Activated naive CD4-positive, alpha-beta T cell treated with anti-CD3 and anti-CD28 coated beads, Interleukin-2, amount 10 ng/mL, durations not matched to agents 7 days and 5 days (primary cell): ENCODE data around the gene WNT2B.

Experiments
- CTCF ChIA-PET: fragments of 350-600 bp; sonication (Branson Sonifier 250); formaldehyde crosslinking; loops from one replicate; lab custom pipeline; 2021; ENCODE audit warnings: antibody characterized with exemption; lab: Charles Lee
- DNase-seq: peaks from one replicate; pipeline ENCODE4 v3.0.0-alpha.2; 2020
- H3K27ac Mint-ChIP-seq: one replicate; pipeline ENCODE4 v1.8.0; 2021; ENCODE audit warnings: mild to moderate bottlenecking, moderate library complexity, mixed read lengths
- H3K27me3 Mint-ChIP-seq: one replicate; pipeline ENCODE4 v1.8.0; 2021; ENCODE audit warnings: mild to moderate bottlenecking, mixed read lengths
- H3K36me3 Mint-ChIP-seq: one replicate; pipeline ENCODE4 v1.8.0; 2021; ENCODE audit warnings: mixed read lengths
- H3K4me1 Mint-ChIP-seq: one replicate; pipeline ENCODE4 v1.8.0; 2021; ENCODE audit warnings: mixed read lengths
- H3K4me3 Mint-ChIP-seq: one replicate; pipeline ENCODE4 v1.8.0; 2021; ENCODE audit warnings: mild to moderate bottlenecking, moderate library complexity, mixed read lengths
- H3K9me3 Mint-ChIP-seq: one replicate; pipeline ENCODE4 v1.8.0; 2021; ENCODE audit warnings: mixed read lengths

The WNT2B gene

DNA sequence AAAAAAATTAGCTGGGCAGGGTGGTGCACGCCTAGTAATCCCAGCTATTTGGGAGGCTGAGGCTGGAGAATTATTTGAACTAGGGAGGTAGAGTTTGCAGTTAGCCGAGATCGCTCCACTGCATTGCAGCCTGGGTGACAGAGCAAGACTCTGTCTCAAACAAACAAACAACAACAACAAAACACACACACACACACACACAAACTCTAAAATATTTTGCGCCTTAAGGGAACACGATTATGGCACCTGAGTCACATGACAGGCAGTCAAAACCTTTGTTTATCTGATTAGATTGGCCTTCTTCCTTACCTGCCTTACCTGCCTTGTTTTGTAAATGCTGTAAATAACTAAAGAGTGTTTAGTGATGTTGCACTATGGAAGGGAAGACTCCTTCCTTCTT is 20.6 kb upstream of the WNT2B start:
- H3K9me3 Mint-ChIP-seq, result no peaks in the 10 kb centered on the region
- CTCF ChIA-PET, result no interaction called here
- no peak for DNase-seq

DNA sequence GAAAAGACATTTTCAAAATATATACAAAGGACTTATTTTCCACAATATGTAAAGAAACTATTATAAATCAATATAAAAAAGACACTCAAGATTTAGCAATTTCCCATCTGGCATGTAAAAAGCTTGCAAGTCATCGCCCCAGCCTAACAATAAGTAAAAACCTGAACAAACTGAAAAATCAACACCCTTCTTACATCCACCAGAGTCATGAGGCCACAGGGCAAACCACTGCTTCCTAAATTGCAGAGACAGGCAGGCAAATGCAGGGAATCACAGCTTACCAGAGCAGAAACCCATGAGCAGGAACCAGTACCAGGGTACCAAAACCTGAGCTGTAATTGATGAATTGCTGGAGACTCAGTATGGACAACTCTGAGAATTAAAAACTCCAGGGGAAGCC is 16.7 kb upstream of the WNT2B start:
- Mint-ChIP-seq H3K27ac (no peak overlapping the region), H3K27me3 (peaks cover 31% of the 10 kb centered on the region), H3K9me3 (no peaks in the 10 kb centered on the region), H3K4me1 (no peaks in the 10 kb centered on the region), H3K36me3 (no peaks in the 10 kb centered on the region), H3K4me3 (no peak overlapping the region)
- no peak for DNase-seq
- CTCF ChIA-PET, result interaction anchor here (2.0 kb wide), 1 partner anchor 10 kb away, joined by 4 read pairs; no protein-coding TSS in a partner anchor

More for the DNA sequence above, 20.6 kb upstream of the WNT2B start:
- peaks cover 17% of the 10 kb centered on the region for H3K27me3 Mint-ChIP-seq
- no peak overlapping the region for H3K4me3 Mint-ChIP-seq
- no peak overlapping the region for H3K27ac Mint-ChIP-seq
- H3K36me3 Mint-ChIP-seq, result no peaks in the 10 kb centered on the region
- no peaks in the 10 kb centered on the region for H3K4me1 Mint-ChIP-seq

DNA sequence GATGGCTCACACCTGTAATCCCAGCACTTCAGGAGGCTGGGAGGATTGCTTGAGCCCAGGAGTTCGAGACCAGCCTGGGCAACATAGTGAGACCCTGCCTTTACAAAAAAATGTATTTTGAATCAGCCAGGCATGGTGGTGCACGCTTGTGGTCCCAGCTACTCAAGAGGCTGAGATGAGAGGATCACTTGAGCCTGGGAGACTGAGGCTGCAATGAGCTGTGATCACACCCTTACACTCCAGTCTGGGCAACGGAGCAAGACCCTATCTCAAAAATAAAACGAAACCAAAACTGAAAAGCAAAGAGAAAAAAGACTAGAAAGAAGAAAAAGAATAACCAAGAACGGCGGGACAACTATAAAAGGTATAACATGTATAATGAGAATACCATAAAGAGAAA is 15.4 kb upstream of the WNT2B start:
- Mint-ChIP-seq H3K9me3 (no peaks in the 10 kb centered on the region), H3K4me1 (no peaks in the 10 kb centered on the region), H3K27ac (no peak overlapping the region), H3K4me3 (no peak overlapping the region), H3K36me3 (no peaks in the 10 kb centered on the region), H3K27me3 (peaks cover 30% of the 10 kb centered on the region)
- DNase-seq, result no peak
- CTCF ChIA-PET, result no interaction called here

DNA sequence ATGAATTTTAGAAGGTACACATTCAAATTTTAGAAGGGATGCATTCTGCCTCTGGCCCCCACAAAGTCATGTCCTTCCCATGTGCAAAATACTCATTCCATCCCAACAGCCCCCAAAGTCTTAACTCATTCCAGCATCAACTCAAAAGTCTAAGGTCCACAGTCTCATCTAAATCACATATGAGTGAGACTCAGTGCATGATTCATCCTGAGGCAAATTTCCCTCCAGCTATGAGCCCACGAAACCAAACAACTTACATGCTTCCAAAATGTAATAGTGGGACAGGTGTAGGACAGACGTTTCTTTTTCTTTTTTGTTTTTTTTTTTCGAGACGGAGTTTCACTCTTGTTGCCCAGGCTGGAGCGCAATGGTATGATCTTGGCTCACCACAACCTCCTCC is 12.5 kb upstream of the WNT2B start:
- CTCF ChIA-PET, result no interaction called here
- Mint-ChIP-seq H3K9me3 (no peaks in the 10 kb centered on the region), H3K27me3 (peaks cover 47% of the 10 kb centered on the region), H3K4me1 (no peaks in the 10 kb centered on the region), H3K36me3 (no peaks in the 10 kb centered on the region), H3K4me3 (no peak overlapping the region), H3K27ac (no peak overlapping the region)
- no peak for DNase-seq

DNA sequence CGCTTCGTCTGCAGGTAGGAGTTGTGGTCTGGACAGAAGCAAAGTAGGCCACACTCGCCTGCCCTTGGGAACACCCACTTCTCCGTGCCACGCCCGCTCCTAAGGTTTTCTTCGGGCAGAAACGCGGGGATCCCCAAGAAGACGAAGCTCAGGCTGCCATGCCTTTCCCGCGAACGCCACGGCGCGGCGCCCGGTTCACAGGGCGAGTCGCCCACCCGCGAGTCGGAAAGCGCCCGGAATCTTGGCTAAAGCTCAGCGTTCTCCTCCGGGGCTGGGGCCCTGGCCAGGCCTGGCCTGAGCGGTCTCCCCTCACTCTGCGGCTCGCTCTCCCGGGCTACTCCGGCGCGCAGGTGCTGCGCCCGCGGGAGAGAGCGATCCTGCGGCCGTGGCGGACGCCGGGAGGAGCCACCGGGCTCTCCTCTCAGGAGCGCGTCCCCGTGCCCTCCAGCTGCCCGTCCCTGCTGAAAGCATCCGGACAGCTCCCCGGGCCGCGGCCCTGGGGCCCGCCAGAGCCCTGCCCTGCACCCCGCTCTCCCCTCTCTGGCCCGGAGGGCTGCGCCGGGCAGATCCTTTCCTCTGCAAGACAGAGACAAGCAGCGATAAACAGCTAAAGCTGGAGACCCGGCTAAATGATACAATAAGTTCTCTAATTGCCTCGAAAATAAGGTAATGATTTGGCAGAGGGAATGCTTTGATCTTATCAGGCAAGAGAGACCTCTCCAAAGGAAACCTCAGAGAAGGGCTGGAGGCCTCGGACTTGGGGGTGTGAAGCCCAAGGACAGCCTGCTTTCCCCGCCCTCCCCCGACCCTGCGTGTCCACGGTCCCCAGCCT is 6.7 kb upstream of the WNT2B start:
- peaks cover 74% of the 10 kb centered on the region for H3K27me3 Mint-ChIP-seq
- H3K4me1 Mint-ChIP-seq, result peaks cover 4% of the 10 kb centered on the region
- no peaks in the 10 kb centered on the region for H3K9me3 Mint-ChIP-seq
- peak; percentile 70 for DNase-seq
- H3K36me3 Mint-ChIP-seq, result no peaks in the 10 kb centered on the region
- no peak overlapping the region for H3K27ac Mint-ChIP-seq
- CTCF ChIA-PET, result interaction anchor here (0.5 to 3.2 kb wide), 18 partner anchors 10 to 303 kb away, joined by 3 to 39 read pairs (median 6); partner anchors contain the start of gene MOV10
- peak overlapping the region; percentile 60 for H3K4me3 Mint-ChIP-seq

DNA sequence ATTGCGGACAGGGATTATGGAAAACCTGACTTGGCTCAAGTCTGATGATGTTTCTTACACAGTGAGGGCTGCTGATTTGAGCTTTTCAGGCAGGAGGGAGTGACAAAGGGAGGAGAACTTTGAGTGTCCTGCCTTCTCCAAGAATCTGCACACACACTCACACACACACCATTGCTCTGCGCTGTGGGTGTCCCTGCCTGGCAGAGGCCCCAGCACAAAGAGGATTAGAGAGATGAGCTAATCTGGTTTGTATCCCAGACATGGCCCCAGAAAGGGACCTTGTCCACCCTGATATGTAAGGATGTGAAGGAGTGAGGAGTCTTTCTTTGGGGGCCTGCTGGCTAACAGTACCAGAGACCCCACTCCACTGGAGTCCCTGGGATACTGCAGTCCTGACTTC is 5.9 kb upstream of the WNT2B start:
- CTCF ChIA-PET, result interaction anchor here (0.5 to 3.2 kb wide), 7 partner anchors 9 to 302 kb away, joined by 3 to 39 read pairs (median 7); no protein-coding TSS in a partner anchor
- peaks cover 79% of the 10 kb centered on the region for H3K27me3 Mint-ChIP-seq
- H3K4me1 Mint-ChIP-seq, result peaks cover 8% of the 10 kb centered on the region
- no peak for DNase-seq
- no peaks in the 10 kb centered on the region for H3K9me3 Mint-ChIP-seq
- no peak overlapping the region for H3K27ac Mint-ChIP-seq
- H3K4me3 Mint-ChIP-seq, result no peak overlapping the region
- H3K36me3 Mint-ChIP-seq, result no peaks in the 10 kb centered on the region

DNA sequence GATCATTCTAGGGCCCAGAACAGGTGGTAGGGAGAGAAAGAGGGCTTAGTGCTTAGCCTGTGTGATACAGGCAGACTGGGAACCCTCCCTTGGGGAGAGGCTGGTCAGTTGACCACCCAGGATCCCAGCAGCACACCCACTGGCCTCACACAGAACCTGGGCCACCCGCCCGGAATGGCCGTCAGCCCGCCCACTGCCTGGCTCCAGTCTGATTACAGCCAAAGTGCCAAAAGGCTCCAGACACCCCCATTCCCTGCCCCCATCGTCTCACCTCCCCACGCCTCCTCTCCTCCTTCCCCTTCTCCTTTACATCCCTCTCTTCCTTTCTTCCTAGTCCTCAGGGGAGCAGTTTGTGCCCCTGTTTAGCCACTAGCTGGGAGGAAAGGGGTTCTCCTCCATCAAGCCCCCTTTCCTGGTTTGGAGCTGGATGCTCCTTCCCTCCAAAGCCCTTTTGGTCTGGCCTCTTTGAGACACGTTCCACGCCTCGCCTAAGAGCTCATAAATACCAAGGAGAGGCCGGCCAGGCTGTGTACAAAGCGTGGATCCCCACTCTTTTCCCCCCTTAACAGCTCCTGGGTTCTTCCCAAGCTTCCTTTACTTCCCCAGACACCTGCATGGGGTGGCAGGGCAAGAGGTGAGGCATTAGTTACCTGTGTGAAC is 4.6 kb upstream of the WNT2B start:
- Mint-ChIP-seq H3K36me3 (no peaks in the 10 kb centered on the region), H3K4me1 (peaks cover 12% of the 10 kb centered on the region), H3K4me3 (no peak overlapping the region), H3K9me3 (no peaks in the 10 kb centered on the region), H3K27ac (no peak overlapping the region), H3K27me3 (peaks cover 89% of the 10 kb centered on the region)
- CTCF ChIA-PET, result interaction anchor here (1.0 kb wide), 1 partner anchor 110 kb away, joined by 3 read pairs; no protein-coding TSS in a partner anchor
- DNase-seq, result no peak

DNA sequence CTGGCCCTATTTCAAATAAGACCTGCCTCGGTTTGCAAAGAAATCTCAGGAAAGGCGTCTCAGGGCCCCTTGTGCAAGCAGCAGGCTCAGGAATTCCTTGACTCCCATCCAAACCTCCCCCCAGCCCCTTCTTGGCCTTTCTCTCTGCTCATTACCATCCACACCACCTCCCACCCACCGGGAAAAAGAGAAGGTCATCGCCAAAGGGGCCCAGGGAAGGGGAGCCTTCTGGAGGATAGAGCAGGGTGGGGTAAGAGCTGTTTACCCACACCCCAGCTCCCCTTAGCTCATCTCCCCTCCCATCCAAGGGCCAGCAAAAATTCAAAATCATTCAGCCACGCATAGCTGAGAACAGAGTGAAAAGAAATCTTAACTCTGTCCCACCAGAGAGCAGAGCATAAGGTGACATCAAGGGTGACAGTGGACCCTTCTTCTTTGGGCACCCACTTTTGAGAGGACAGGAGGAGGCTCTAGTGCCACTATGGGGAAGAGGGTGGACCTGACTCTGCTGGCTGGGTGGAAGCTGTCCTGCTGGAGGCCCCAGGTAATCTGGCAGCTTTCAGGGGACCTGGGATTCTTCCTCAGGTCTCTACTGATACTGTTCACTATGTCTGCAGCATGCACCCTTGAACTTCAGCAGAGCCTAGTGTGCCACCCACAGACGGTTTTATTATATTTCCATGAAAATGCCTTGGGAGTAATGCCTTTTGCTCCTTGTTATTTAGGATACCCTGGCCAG is 3.9 kb upstream of the WNT2B start:
- peak overlapping the region; percentile 26 for H3K27ac Mint-ChIP-seq
- no peaks in the 10 kb centered on the region for H3K36me3 Mint-ChIP-seq
- H3K27me3 Mint-ChIP-seq, result peaks cover 92% of the 10 kb centered on the region
- CTCF ChIA-PET, result interaction anchor here (0.9 to 1.1 kb wide), 3 partner anchors 109 to 206 kb away, joined by 3 read pairs; no protein-coding TSS in a partner anchor
- H3K4me3 Mint-ChIP-seq, result no peak overlapping the region
- peaks cover 12% of the 10 kb centered on the region for H3K4me1 Mint-ChIP-seq
- no peaks in the 10 kb centered on the region for H3K9me3 Mint-ChIP-seq
- no peak for DNase-seq

DNA sequence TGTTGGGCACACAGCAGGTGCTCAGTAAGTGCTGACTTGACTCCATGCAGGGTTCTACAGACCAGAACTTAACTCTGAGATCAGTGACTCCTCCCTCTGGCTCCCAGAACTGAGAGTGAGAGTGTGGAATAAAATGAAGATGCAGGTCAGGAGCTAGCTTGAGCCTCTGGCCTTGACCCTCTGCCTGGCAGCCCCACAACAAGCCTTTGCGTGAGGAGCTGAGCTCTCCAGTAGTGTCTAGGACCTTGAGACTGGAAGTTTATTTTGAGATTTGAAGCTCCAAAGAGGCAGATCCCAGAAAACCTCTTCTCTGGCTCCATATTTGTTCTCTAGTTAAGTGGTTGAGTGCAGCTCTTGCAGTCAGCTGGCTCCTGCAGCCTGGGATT is 3.4 kb upstream of the WNT2B start:
- Mint-ChIP-seq H3K9me3 (no peaks in the 10 kb centered on the region), H3K4me1 (peaks cover 12% of the 10 kb centered on the region), H3K27me3 (peaks cover 94% of the 10 kb centered on the region), H3K4me3 (no peak overlapping the region), H3K36me3 (no peaks in the 10 kb centered on the region), H3K27ac (peak overlapping the region; percentile 26)
- DNase-seq, result no peak
- CTCF ChIA-PET, result interaction anchor here (0.9 to 1.1 kb wide), 2 partner anchors 108 to 207 kb away, joined by 3 read pairs; no protein-coding TSS in a partner anchor

DNA sequence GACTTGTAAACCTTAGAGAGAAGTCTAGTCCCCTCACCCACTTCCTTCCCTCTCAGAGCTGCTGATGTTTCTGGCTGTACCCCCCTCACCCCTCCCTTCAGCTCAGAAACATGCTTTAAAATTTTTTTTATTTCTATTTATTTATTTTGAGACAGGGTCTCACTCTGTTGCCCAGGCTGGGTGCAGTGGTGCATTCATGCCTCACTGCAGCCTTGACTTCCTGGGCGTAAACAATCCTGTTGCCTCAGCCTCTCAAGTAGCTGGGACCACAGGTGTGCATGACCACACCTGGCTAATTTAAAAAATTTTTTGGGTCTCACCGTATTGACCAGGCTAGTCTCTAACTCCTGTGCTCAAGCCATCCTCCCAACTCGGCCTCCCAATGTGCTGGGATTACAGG is 2.9 kb upstream of the WNT2B start:
- H3K27me3 Mint-ChIP-seq, result peaks cover 97% of the 10 kb centered on the region
- H3K4me1 Mint-ChIP-seq, result peaks cover 12% of the 10 kb centered on the region
- no peaks in the 10 kb centered on the region for H3K9me3 Mint-ChIP-seq
- H3K27ac Mint-ChIP-seq, result no peak overlapping the region
- H3K36me3 Mint-ChIP-seq, result no peaks in the 10 kb centered on the region
- no peak overlapping the region for H3K4me3 Mint-ChIP-seq
- DNase-seq, result no peak
- CTCF ChIA-PET, result interaction anchor here (0.9 to 1.1 kb wide), 2 partner anchors 108 to 207 kb away, joined by 3 read pairs; no protein-coding TSS in a partner anchor

DNA sequence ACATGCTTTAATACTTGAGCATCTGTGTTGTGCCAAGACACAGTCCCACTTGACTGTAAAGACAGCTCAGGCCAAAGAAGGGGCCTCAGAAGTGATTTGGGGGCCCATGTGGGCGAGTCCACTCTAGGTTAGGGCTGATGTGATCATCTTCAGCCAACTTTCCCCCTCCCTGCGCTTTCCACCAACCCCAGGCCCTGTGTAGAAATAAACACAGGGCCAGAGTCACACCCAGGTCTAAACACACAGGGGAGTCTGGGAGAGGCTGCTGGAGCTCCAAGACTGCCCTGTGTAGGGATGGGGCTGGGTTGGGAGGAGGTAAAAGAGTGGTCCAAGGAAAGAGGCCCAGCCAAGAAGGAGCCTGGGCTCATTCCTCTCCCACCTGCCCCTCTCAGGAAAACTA is 2.5 kb upstream of the WNT2B start:
- no peak for DNase-seq
- Mint-ChIP-seq H3K27ac (no peak overlapping the region), H3K36me3 (no peaks in the 10 kb centered on the region), H3K4me1 (peaks cover 12% of the 10 kb centered on the region), H3K27me3 (peaks cover 97% of the 10 kb centered on the region), H3K4me3 (no peak overlapping the region), H3K9me3 (no peaks in the 10 kb centered on the region)
- CTCF ChIA-PET, result no interaction called here

DNA sequence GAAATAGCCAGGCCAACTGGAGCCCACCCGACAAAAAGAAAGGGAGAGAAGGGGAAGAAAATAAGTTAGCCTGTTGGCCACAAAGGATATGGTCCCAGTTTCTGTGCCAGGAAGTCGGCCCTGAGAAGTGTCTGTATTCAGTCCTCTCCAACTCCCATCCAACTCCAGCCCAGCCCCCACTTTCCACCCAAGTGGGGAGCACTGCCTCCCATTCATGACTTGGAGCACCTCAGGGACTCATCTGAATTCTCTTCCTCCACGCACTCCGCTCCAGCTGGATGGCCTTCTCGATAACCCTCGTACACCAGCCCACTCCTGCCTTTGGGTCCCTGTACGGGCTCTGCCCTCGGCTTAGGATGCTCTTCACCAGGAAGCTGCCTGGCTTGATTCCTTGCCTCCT is 2.0 kb upstream of the WNT2B start:
- no peak overlapping the region for H3K27ac Mint-ChIP-seq
- H3K36me3 Mint-ChIP-seq, result no peaks in the 10 kb centered on the region
- H3K9me3 Mint-ChIP-seq, result no peaks in the 10 kb centered on the region
- H3K27me3 Mint-ChIP-seq, result peaks cover 95% of the 10 kb centered on the region
- no peak overlapping the region for H3K4me3 Mint-ChIP-seq
- CTCF ChIA-PET, result no interaction called here
- H3K4me1 Mint-ChIP-seq, result peaks cover 12% of the 10 kb centered on the region
- DNase-seq, result no peak

DNA sequence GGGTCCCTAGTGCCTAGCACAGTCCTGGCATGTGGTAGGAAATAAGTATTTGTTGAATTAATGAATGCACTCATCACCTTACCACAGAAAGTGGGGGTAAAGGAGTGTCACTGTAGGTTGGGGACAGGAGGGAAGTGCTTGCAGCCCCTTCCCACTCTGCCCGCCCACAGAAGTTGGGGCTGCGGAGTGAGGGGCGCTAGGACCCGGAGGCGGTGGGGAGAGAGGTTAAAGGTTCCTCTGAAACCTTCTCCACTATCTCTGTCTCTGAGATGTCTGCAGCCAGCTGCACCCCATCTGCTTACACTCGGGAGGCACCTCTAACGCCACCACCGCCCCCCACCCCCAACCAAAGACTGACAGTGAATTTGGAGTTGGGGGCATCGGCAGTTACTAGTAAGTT is 1.4 kb upstream of the WNT2B start:
- Mint-ChIP-seq H3K27ac (no peak overlapping the region), H3K27me3 (peaks cover 89% of the 10 kb centered on the region), H3K36me3 (no peaks in the 10 kb centered on the region), H3K4me3 (peak overlapping the region; percentile 73), H3K9me3 (no peaks in the 10 kb centered on the region), H3K4me1 (peaks cover 10% of the 10 kb centered on the region)
- no peak for DNase-seq
- CTCF ChIA-PET, result no interaction called here

DNA sequence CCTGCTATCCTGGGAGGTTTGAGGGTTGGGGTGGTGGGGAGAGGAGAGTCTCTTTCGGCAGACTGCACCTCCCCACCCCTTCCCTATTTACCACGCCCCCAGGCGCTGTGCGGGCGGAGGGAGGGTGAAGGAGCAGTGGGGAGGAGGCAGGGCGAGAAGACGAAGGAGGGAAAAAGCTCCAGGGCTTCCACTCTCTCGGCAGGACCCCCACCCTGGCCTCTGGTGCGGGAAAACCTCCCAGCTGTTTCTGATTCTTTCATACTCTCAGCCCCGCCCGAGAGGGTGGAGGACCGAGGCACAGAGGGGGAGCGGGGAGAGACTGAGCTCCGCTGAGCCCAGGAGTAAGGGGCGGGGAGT is 866 bp upstream of the WNT2B start:
- CTCF ChIA-PET, result no interaction called here
- H3K27me3 Mint-ChIP-seq, result peaks cover 84% of the 10 kb centered on the region
- H3K4me3 Mint-ChIP-seq, result peak overlapping the region; percentile 73
- no peaks in the 10 kb centered on the region for H3K9me3 Mint-ChIP-seq
- DNase-seq, result peak; percentile 48
- peaks cover 7% of the 10 kb centered on the region for H3K4me1 Mint-ChIP-seq
- H3K36me3 Mint-ChIP-seq, result no peaks in the 10 kb centered on the region
- H3K27ac Mint-ChIP-seq, result no peak overlapping the region
